NT2/D1 (cell line): ENCODE measurements around the gene ABCC6.
"Not testable (repeated sequence)": the region's sequence is repeated elsewhere in the genome, so short reads cannot be mapped to it uniquely, and the experiment has no call there.

ENCODE experiments used
- YY1 ChIP-seq: IDR thresholded peaks from 2 replicates; pipeline ENCODE4 v1.6.1; 2011; ENCODE audit not compliant: insufficient read length, insufficient read depth
- ZNF274 ChIP-seq: IDR thresholded peaks from 2 replicates; pipeline ENCODE4 v1.6.1; 2011; ENCODE audit warnings: mild to moderate bottlenecking, low read depth, low read length

DNA sequence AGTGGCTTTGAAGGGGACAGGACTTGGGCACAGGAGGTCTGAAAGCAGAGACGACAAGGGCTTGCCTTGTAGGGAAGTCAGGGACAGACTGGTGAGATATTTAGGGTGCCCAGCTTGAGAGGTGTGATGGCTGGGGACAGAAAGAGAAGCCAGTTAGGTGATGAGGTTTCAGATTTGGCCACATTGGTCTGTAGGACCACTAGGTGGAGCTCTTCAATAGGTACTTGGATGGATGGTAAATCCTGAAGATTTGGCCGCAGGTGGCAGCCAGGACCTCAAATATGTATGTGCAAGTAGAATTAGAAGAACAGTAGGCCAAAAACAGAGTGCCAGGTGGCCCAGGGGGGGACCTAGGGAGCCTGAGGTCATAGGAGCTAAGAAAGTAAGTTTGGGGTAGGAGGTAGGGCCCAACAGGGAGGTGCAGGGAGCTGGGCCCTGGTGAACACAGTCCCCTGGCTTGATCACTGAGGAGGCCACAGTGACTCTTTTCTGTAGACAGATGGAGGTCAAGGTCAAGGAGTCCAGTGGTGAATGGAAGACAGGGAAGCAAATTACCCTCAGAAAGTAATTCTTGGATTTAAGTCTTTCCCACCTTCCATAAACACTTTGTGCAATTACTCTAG lies 34.1 kb upstream of the ABCC6 start:
- not testable (repeated sequence) for TF ChIP-seq YY1, ZNF274
